SK-N-SH (cell line): ENCODE measurements around the gene TMEM114.

Source experiments
- MXI1 ChIP-seq: IDR thresholded peaks from 2 replicates; pipeline ENCODE4 v1.6.1; 2012; ENCODE audit warnings: mild to moderate bottlenecking, low read depth, low read length, improper control_type of control experiment
- NFIC ChIP-seq: IDR thresholded peaks from 2 replicates; pipeline ENCODE4 v1.4.0; 2012; ENCODE audit warnings: borderline replicate concordance
- PBX3 ChIP-seq: IDR thresholded peaks from 2 replicates; pipeline ENCODE4; 2012
- RXRA ChIP-seq: IDR thresholded peaks from 2 replicates; pipeline ENCODE4 v1.4.0; 2012; ENCODE audit warnings: low read depth, mild to moderate bottlenecking, borderline replicate concordance
- TAF1 ChIP-seq: IDR thresholded peaks from 2 replicates; pipeline ENCODE4 v1.6.1; 2012; ENCODE audit warnings: low read depth, mild to moderate bottlenecking, low read length, moderate library complexity, borderline replicate concordance
- TF ChIP-seq, protein P1 (sequence below): IDR thresholded peaks from 2 replicates; pipeline ENCODE4 v1.6.1; 2012; ENCODE audit warnings: mild to moderate bottlenecking, low read depth, low read length, moderate library complexity
- TF ChIP-seq, protein P2 (sequence below): fragments of 200-600 bp; sonication (generic); IDR thresholded peaks from 2 replicates; pipeline ENCODE4 v1.6.1; 2017; ENCODE audit warnings: antibody characterized with exemption, mild to moderate bottlenecking, moderate library complexity

- TF ChIP-seq, protein P1, sequence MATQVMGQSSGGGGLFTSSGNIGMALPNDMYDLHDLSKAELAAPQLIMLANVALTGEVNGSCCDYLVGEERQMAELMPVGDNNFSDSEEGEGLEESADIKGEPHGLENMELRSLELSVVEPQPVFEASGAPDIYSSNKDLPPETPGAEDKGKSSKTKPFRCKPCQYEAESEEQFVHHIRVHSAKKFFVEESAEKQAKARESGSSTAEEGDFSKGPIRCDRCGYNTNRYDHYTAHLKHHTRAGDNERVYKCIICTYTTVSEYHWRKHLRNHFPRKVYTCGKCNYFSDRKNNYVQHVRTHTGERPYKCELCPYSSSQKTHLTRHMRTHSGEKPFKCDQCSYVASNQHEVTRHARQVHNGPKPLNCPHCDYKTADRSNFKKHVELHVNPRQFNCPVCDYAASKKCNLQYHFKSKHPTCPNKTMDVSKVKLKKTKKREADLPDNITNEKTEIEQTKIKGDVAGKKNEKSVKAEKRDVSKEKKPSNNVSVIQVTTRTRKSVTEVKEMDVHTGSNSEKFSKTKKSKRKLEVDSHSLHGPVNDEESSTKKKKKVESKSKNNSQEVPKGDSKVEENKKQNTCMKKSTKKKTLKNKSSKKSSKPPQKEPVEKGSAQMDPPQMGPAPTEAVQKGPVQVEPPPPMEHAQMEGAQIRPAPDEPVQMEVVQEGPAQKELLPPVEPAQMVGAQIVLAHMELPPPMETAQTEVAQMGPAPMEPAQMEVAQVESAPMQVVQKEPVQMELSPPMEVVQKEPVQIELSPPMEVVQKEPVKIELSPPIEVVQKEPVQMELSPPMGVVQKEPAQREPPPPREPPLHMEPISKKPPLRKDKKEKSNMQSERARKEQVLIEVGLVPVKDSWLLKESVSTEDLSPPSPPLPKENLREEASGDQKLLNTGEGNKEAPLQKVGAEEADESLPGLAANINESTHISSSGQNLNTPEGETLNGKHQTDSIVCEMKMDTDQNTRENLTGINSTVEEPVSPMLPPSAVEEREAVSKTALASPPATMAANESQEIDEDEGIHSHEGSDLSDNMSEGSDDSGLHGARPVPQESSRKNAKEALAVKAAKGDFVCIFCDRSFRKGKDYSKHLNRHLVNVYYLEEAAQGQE = no peak
- TF ChIP-seq, protein P2, sequence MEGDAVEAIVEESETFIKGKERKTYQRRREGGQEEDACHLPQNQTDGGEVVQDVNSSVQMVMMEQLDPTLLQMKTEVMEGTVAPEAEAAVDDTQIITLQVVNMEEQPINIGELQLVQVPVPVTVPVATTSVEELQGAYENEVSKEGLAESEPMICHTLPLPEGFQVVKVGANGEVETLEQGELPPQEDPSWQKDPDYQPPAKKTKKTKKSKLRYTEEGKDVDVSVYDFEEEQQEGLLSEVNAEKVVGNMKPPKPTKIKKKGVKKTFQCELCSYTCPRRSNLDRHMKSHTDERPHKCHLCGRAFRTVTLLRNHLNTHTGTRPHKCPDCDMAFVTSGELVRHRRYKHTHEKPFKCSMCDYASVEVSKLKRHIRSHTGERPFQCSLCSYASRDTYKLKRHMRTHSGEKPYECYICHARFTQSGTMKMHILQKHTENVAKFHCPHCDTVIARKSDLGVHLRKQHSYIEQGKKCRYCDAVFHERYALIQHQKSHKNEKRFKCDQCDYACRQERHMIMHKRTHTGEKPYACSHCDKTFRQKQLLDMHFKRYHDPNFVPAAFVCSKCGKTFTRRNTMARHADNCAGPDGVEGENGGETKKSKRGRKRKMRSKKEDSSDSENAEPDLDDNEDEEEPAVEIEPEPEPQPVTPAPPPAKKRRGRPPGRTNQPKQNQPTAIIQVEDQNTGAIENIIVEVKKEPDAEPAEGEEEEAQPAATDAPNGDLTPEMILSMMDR = no peak
- TF ChIP-seq PBX3 (no peak), MXI1 (no peak), TAF1 (no peak), RXRA (no peak), NFIC (no peak)
These were observed 52.5 kb downstream of the TMEM114 start for GRCh38 chr16:8537691-8538342.
